Activated naive CD8-positive, alpha-beta T cell treated with anti-CD3 and anti-CD28 coated beads for 36 hours (primary cell): ENCODE measurements around the gene SAP30. TPM values are rescaled to one million over a fixed set of nuclear protein-coding genes. Genes with fewer than 3 reads are reported as not detected.

Source experiments
- DNase-seq: peaks from one replicate; pipeline ENCODE4 v3.0.0; 2021
- H3K27ac Mint-ChIP-seq: one replicate; pipeline ENCODE4 v1.8.0; 2022; ENCODE audit warnings: mild to moderate bottlenecking, moderate library complexity, mixed read lengths
- H3K27me3 Mint-ChIP-seq: one replicate; pipeline ENCODE4 v1.8.0; 2022; ENCODE audit warnings: mild to moderate bottlenecking, mixed read lengths
- H3K36me3 Mint-ChIP-seq: one replicate; pipeline ENCODE4 v1.8.0; 2021; ENCODE audit warnings: mild to moderate bottlenecking, mixed read lengths
- H3K4me1 Mint-ChIP-seq: one replicate; pipeline ENCODE4 v1.8.0; 2021; ENCODE audit warnings: mixed read lengths
- H3K4me3 Mint-ChIP-seq: one replicate; pipeline ENCODE4 v1.8.0; 2022; ENCODE audit warnings: mild to moderate bottlenecking, moderate library complexity, mixed read lengths
- H3K9me3 Mint-ChIP-seq: one replicate; pipeline ENCODE4 v1.8.0; 2022; ENCODE audit warnings: mixed read lengths
- total RNA-seq, 2 experiments: library from RNA; stranded (reverse); gene quantifications; one replicate each; pipeline ENCODE4 v1.2.3, GENCODE V29; 2021

The SAP30 gene
- total RNA-seq, 2 experiments from 2014 or later, result 24.6 to 25.0 TPM

DNA sequence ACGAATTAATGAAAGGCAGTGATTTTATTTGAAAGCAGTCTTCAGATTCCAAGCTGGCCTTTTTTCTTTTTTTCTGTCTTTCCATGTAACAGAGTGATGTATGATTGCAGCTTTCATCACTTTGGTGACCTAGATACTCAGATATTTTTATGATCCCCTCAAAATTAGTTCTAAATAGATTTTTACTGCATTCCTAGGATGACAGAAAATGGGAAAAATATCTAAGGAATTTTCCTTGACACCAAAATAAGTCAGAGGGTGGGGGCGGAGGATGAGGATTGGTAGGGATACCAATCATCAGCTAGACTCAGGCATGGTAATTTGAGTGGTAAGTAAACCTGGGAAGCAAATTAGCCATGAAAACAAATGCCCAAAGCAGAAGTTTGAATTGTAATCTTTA, 24.7 kb upstream of the SAP30 start:
- Mint-ChIP-seq H3K36me3 (no peaks in the 10 kb centered on the region), H3K9me3 (peaks cover 1% of the 10 kb centered on the region), H3K4me1 (no peaks in the 10 kb centered on the region), H3K27me3 (peaks cover 26% of the 10 kb centered on the region), H3K4me3 (no peak overlapping the region), H3K27ac (no peak overlapping the region)
- no peak for DNase-seq

GRCh38 chr4:173347467-173347866, 23.3 kb upstream of the SAP30 start:
- no peak for DNase-seq
- Mint-ChIP-seq H3K4me3 (no peak overlapping the region), H3K4me1 (no peaks in the 10 kb centered on the region), H3K27me3 (peaks cover 24% of the 10 kb centered on the region), H3K9me3 (peaks cover 1% of the 10 kb centered on the region), H3K27ac (no peak overlapping the region), H3K36me3 (no peaks in the 10 kb centered on the region)

DNA sequence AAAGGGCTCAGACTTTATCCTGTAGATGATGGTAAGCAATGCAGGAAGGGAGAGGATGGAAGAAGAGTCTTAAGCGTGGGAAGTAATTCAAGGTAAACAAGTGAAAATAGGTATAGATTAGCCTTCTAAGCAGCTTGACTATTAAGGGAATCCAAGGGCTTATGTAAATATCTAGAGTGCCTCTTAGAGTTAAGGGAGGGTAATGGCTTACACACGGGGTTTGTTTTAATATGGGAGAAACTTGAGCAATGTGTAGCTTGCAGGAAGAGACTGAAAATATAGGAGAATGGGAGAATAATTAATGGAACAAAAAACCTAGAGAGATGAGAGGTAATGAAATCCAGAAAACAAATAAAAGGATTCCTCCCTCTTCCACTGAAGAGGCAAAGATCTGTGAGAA, 12.8 kb upstream of the SAP30 start:
- DNase-seq, result no peak
- Mint-ChIP-seq H3K9me3 (no peaks in the 10 kb centered on the region), H3K4me3 (no peak overlapping the region), H3K27ac (no peak overlapping the region), H3K27me3 (peaks cover 17% of the 10 kb centered on the region), H3K4me1 (no peaks in the 10 kb centered on the region), H3K36me3 (no peaks in the 10 kb centered on the region)

GRCh38 chr4:173360587-173361221, 10.1 kb upstream of the SAP30 start:
- H3K36me3 Mint-ChIP-seq, result no peaks in the 10 kb centered on the region
- H3K27me3 Mint-ChIP-seq, result peaks cover 14% of the 10 kb centered on the region
- no peaks in the 10 kb centered on the region for H3K9me3 Mint-ChIP-seq
- no peak overlapping the region for H3K4me3 Mint-ChIP-seq
- H3K27ac Mint-ChIP-seq, result no peak overlapping the region
- DNase-seq, result no peak
- peaks cover 5% of the 10 kb centered on the region for H3K4me1 Mint-ChIP-seq

- H3K4me1 Mint-ChIP-seq, result peaks cover 15% of the 10 kb centered on the region
- no peak overlapping the region for H3K4me3 Mint-ChIP-seq
- peaks cover 14% of the 10 kb centered on the region for H3K27me3 Mint-ChIP-seq
- H3K36me3 Mint-ChIP-seq, result no peaks in the 10 kb centered on the region
- no peak overlapping the region for H3K27ac Mint-ChIP-seq
- H3K9me3 Mint-ChIP-seq, result no peaks in the 10 kb centered on the region
- DNase-seq, result no peak
Measured at GRCh38 chr4:173362666-173363065, 8.1 kb upstream of the SAP30 start.

DNA sequence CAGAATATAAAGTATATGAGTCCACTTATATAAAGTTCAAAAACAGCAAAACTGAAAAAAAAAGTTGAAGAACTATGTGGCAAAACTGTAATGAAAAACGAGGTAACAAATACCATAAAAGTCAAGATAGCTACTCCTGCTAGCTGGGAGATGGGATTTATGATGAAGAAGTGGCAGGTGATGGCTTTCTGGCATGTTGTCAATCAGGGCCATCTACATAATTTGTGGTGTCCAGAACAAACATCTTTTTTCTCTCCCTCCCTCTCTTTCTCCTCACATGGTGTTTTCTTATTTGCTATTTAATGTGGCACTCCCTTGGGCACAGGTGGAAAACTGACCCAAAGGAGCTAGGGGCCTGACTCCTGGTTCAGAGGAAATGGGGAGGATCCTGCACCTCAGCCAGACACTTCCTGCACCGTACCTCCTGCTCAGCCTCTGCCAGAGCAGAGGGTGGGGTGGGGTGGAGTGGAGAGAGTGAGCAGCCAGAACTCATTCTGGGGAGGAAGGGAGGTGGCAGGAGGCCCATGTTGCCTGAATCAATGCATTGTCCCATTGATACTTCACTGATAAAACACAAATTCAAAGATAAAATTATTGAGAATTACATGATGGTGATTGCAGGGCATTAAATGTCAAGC, 5.3 kb upstream of the SAP30 start:
- peak overlapping the region; percentile 42 for H3K27ac Mint-ChIP-seq
- peaks cover 19% of the 10 kb centered on the region for H3K4me1 Mint-ChIP-seq
- H3K36me3 Mint-ChIP-seq, result no peaks in the 10 kb centered on the region
- H3K9me3 Mint-ChIP-seq, result no peaks in the 10 kb centered on the region
- peaks cover 3% of the 10 kb centered on the region for H3K27me3 Mint-ChIP-seq
- DNase-seq, result no peak
- H3K4me3 Mint-ChIP-seq, result no peak overlapping the region

DNA sequence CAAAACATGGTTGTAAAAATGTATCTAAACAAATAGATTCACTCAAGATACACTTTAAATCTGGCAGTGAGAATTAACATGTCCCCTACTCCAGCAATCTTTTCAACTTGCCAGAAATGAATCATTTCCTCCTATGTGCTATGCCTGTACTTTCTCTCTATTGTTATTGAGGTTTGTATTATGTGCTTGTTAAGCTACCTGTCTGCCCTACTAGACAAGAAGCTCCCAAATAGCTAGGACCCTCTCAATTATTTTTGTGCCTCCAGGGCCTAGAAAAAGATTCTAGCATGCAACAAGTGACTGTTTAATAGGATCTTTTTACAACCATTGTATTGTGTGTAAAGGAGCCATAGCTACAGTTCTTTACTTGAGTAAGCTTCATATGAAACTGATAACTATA, 3.5 kb upstream of the SAP30 start:
- H3K27ac Mint-ChIP-seq, result no peak overlapping the region
- H3K4me3 Mint-ChIP-seq, result no peak overlapping the region
- peaks cover 6% of the 10 kb centered on the region for H3K36me3 Mint-ChIP-seq
- no peak for DNase-seq
- H3K4me1 Mint-ChIP-seq, result peaks cover 19% of the 10 kb centered on the region
- H3K9me3 Mint-ChIP-seq, result no peaks in the 10 kb centered on the region
- H3K27me3 Mint-ChIP-seq, result peaks cover 8% of the 10 kb centered on the region

DNA sequence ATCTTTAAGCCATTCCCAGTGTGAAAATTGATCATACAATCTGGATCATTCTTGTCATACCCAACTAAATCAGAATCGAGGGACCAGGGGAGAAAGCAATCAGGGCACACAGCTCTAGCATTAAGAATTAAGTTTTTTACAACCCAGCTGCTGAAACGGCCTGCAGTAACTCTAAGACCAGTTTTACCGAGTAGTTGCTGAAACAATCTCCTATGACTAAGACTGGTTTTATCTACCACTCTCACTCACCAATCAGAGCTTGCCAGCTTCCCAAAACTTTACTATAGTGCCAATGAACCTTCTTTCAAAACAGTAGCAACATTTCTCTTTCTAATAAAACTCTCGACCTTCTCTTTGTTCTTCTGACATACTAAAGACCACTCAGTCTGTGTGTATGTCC, 2.8 kb upstream of the SAP30 start:
- H3K4me3 Mint-ChIP-seq, result peak overlapping the region; percentile 6
- peaks cover 14% of the 10 kb centered on the region for H3K27me3 Mint-ChIP-seq
- peaks cover 8% of the 10 kb centered on the region for H3K36me3 Mint-ChIP-seq
- peaks cover 21% of the 10 kb centered on the region for H3K4me1 Mint-ChIP-seq
- no peak overlapping the region for H3K27ac Mint-ChIP-seq
- no peaks in the 10 kb centered on the region for H3K9me3 Mint-ChIP-seq
- no peak for DNase-seq

DNA sequence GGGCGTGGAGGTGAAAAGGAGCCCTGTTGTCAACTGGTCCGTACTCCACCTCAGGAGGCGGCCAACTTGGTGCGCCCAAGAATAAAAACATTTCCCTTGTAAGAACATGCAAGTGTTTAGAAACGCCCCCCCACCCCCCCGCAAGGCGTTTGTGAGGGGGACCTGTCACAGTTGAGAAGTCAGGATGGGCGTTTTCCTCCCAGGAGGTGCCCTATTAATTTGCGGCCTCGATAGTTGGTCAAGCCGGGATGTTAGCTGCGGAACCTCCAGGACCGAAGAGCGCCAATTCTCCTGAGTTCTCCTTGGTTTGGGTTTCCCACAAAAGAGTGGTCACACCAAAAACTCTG, 651 bp upstream of the SAP30 start:
- Mint-ChIP-seq H3K4me1 (peaks cover 25% of the 10 kb centered on the region), H3K36me3 (peaks cover 19% of the 10 kb centered on the region), H3K9me3 (no peaks in the 10 kb centered on the region), H3K4me3 (peak overlapping the region; percentile 99), H3K27me3 (peaks cover 25% of the 10 kb centered on the region), H3K27ac (peak overlapping the region; percentile 98)
- DNase-seq, result no peak

- Mint-ChIP-seq H3K4me1 (peaks cover 16% of the 10 kb centered on the region), H3K27me3 (peaks cover 25% of the 10 kb centered on the region), H3K4me3 (peak overlapping the region; percentile 94), H3K36me3 (peaks cover 24% of the 10 kb centered on the region), H3K9me3 (no peaks in the 10 kb centered on the region), H3K27ac (peak overlapping the region; percentile 56)
- DNase-seq, result peak; percentile 33
Measured at GRCh38 chr4:173371292-173372192, 788 bp downstream of the SAP30 start.

- H3K36me3 Mint-ChIP-seq, result peaks cover 24% of the 10 kb centered on the region
- no peaks in the 10 kb centered on the region for H3K9me3 Mint-ChIP-seq
- DNase-seq, result no peak
- H3K27ac Mint-ChIP-seq, result no peak overlapping the region
- no peak overlapping the region for H3K4me3 Mint-ChIP-seq
- H3K27me3 Mint-ChIP-seq, result peaks cover 25% of the 10 kb centered on the region
- peaks cover 6% of the 10 kb centered on the region for H3K4me1 Mint-ChIP-seq
Measured at GRCh38 chr4:173374588-173374987, 3.8 kb downstream of the SAP30 start.

GRCh38 chr4:173379929-173380328, 9.2 kb downstream of the SAP30 start:
- Mint-ChIP-seq H3K27ac (no peak overlapping the region), H3K4me3 (no peak overlapping the region), H3K27me3 (peaks cover 9% of the 10 kb centered on the region), H3K36me3 (peaks cover 4% of the 10 kb centered on the region), H3K4me1 (no peaks in the 10 kb centered on the region), H3K9me3 (no peaks in the 10 kb centered on the region)
- no peak for DNase-seq

- DNase-seq, result no peak
- Mint-ChIP-seq H3K4me3 (no peak overlapping the region), H3K27me3 (peaks cover 9% of the 10 kb centered on the region), H3K36me3 (peaks cover under 1% of the 10 kb centered on the region), H3K4me1 (no peaks in the 10 kb centered on the region), H3K9me3 (no peaks in the 10 kb centered on the region), H3K27ac (no peak overlapping the region)
Measured at GRCh38 chr4:173380987-173381386, 10.2 kb downstream of the SAP30 start.

GRCh38 chr4:173381610-173382009, 10.9 kb downstream of the SAP30 start:
- Mint-ChIP-seq H3K4me1 (no peaks in the 10 kb centered on the region), H3K9me3 (no peaks in the 10 kb centered on the region), H3K4me3 (no peak overlapping the region), H3K36me3 (no peaks in the 10 kb centered on the region), H3K27me3 (peaks cover 9% of the 10 kb centered on the region), H3K27ac (no peak overlapping the region)
- no peak for DNase-seq

- no peak overlapping the region for H3K27ac Mint-ChIP-seq
- DNase-seq, result no peak
- peaks cover 14% of the 10 kb centered on the region for H3K27me3 Mint-ChIP-seq
- no peak overlapping the region for H3K4me3 Mint-ChIP-seq
- H3K36me3 Mint-ChIP-seq, result no peaks in the 10 kb centered on the region
- no peaks in the 10 kb centered on the region for H3K9me3 Mint-ChIP-seq
- H3K4me1 Mint-ChIP-seq, result no peaks in the 10 kb centered on the region
Measured at GRCh38 chr4:173382349-173382748, 11.6 kb downstream of the SAP30 start.
